ENCODE results near the gene SLC38A1.

GRCh38 chr12:46160101-46160980, 108.5 kb downstream of the SLC38A1 start:
- no peak for TF ChIP-seq ZNF8 (CRISPR knock-in tag; IDR thresholded peaks at IDR 0.05)
- TF ChIP-seq ZNF565 (CRISPR knock-in tag; conservative IDR thresholded peaks at IDR 0.05; ENCODE audit: low read depth): no peak
- no peak for TF ChIP-seq ARNTL (CRISPR knock-in tag; IDR thresholded peaks at IDR 0.05; ENCODE audit: borderline replicate concordance, low read depth)
- TF ChIP-seq CSDC2 (CRISPR knock-in tag; IDR thresholded peaks at IDR 0.05): no peak; the same call in 1 of the 2 replicates
- no peak for TF ChIP-seq ZNF70 (CRISPR knock-in tag; IDR thresholded peaks at IDR 0.05)
